Measurements from ENCODE around the gene SMIM14. TPM values are rescaled to one million over a fixed set of nuclear protein-coding genes. Genes with fewer than 3 reads are reported as not detected.
"Not testable (repeated sequence)": the region's sequence is repeated elsewhere in the genome, so short reads cannot be mapped to it uniquely, and the experiment has no call there.

Gene SMIM14
- 10 to 100 TPM; 25.6 to 49.2 (median 36.4) TPM for total RNA-seq

DNA sequence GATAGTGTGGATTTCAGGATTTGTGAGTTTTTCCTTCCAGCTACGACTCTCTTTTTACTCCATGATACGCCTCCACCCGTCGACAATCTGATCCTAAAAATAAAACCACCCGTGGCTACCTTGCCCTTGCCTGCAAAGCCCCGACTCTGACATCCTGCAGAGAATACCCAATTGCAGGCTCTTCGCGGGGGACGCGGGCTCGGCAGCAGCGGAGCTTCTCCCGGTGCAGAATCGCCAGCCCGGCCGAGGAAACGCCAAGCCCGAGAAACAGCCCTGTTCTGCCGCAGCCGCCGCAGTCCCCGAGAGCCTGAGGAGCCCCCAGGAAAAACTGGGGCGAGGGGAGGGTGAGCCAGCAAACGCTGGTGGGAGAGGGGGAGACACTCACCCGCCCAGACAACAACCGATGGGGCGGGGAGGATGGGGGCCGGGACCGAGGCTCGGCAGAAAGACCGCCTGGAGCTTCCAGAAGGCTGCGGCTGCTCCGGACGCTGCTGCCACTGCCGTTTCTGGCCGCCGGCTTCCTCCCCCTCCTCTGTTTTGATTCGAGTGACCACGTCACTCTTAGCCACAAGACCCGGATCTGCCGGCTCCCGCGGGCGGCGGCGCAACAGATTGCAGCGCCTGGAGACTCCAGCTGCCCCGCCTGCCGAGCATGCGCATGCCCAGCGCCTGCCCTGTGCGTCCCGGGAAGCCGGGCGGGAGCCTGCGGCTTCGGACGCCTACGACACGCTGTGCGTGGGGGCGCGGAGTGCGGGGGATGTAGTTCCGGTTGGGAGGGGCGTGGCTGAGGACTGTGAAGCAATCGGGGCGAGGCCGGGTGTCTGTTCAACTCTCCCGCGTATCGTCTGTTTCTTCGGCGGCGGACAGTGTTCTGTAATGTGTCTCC is at the start of gene SMIM14:
SMIM14 (minus strand) TSS at position 512 of the 886 bp plus-strand sequence. CDS start 33,720 bp downstream, outside the sequence.
- TF ChIP-seq, protein P1, sequence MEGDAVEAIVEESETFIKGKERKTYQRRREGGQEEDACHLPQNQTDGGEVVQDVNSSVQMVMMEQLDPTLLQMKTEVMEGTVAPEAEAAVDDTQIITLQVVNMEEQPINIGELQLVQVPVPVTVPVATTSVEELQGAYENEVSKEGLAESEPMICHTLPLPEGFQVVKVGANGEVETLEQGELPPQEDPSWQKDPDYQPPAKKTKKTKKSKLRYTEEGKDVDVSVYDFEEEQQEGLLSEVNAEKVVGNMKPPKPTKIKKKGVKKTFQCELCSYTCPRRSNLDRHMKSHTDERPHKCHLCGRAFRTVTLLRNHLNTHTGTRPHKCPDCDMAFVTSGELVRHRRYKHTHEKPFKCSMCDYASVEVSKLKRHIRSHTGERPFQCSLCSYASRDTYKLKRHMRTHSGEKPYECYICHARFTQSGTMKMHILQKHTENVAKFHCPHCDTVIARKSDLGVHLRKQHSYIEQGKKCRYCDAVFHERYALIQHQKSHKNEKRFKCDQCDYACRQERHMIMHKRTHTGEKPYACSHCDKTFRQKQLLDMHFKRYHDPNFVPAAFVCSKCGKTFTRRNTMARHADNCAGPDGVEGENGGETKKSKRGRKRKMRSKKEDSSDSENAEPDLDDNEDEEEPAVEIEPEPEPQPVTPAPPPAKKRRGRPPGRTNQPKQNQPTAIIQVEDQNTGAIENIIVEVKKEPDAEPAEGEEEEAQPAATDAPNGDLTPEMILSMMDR (IDR thresholded peaks at IDR 0.05) = no peak
- peak in 1 of 2 donors; percentile 86 for TF ChIP-seq POLR2A (IDR thresholded peaks at IDR 0.05)
- peak; percentile 96 to 99 for DNase-seq (ENCODE audit: low spot score in 2 of 2)
- intact Hi-C loops (cut with DNase I; ENCODE audit: low total_unique reads) = loop anchor here (10.0 kb wide), 1 partner anchor 114 kb away; the partner anchor contains the start of gene UGDH
- WGBS, 2 donors = 0 to 1% methylated on average over 32 to 40 of the region's 75 CpGs
- H3K4me3 ChIP-seq (ENCODE audit: low read depth, poor library complexity, severe bottlenecking) = peak within 1 kb of the TSS; percentile 99

DNA sequence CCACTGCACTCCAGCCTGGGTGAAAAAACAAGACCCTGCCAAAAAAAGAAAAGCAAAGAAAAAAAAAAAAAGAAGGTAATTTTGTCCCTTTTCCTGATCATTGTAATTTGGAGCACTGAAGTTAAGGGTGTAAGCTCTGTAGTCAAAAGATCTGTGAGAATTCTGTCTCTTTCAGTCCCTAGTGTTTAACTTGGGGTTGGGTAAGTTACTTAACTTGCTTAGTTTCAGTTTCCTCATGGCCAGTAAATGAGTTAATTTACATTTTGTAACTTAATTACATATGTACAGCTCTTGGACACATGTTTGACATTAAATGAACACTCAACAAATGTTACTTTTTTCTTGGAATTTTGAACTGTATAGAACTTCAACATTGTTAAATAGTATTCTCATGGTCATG is 48.3 kb upstream of the SMIM14 start:
- TF ChIP-seq POLR2A (IDR thresholded peaks at IDR 0.05) = no peak
- TF ChIP-seq, protein P1 (IDR thresholded peaks at IDR 0.05) = no peak
- no peak overlapping the region for H3K4me3 ChIP-seq (ENCODE audit: low read depth, poor library complexity, severe bottlenecking)

DNA sequence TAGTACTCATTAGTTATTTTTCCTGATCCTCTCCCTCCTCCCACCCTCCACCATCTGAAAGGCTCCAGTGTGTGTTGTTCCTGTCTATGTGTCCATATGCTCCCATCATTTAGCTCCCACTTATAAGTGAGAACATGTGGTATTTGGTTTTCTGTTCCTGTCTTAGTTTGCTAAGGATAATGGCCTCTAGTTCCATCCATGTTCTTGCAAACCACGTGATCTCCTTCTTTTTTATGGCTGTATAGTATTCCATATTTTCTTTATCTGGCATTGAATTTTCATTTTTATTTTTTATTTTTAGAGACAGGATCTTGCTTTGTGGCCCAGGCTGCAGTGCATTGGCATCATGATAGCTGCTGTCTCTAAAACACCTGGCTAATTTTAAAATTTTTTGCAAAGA is 47.3 kb upstream of the SMIM14 start:
- no peak for DNase-seq (ENCODE audit: low spot score in 2 of 2)
- 0 to 38% methylated on average over 1 of the region's 1 CpG for WGBS, 2 donors
- no peak for TF ChIP-seq POLR2A (IDR thresholded peaks at IDR 0.05)
- TF ChIP-seq, protein P1 (IDR thresholded peaks at IDR 0.05) = no peak
- intact Hi-C loops (cut with DNase I; ENCODE audit: low total_unique reads) = no loop called here
- H3K4me3 ChIP-seq (ENCODE audit: low read depth, poor library complexity, severe bottlenecking) = no peak overlapping the region

More for the DNA sequence above, 48.3 kb upstream of the SMIM14 start:
- intact Hi-C loops (cut with DNase I; ENCODE audit: low total_unique reads) = no loop called here
- no peak for DNase-seq (ENCODE audit: low spot score in 2 of 2)

DNA sequence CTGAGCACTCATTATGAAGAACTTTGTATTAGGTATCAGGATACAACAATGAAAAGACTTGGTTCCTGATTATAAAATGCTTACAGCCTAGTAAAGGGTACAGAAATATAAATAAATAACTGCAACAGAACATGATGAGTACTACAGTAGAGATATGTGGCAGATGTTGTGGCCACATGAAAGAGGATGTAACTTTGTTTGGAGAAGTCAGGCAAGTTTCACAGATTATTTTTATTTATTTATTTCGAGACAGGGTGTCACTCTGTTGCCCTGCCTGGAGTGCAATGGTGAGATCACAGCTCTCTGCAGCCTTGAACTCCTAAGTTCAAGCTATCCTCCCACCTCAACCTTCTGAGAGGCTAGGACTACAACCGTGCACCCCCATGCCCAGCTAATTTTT is 43.5 kb upstream of the SMIM14 start:
- DNase-seq (ENCODE audit: low spot score in 2 of 2) = no peak
- TF ChIP-seq, protein P1 (IDR thresholded peaks at IDR 0.05) = no peak
- TF ChIP-seq POLR2A (IDR thresholded peaks at IDR 0.05) = no peak
- no peak overlapping the region for H3K4me3 ChIP-seq (ENCODE audit: low read depth, poor library complexity, severe bottlenecking)
- WGBS, 2 donors = 77 to 79% methylated on average over 2 of the region's 2 CpGs
- intact Hi-C loops (cut with DNase I; ENCODE audit: low total_unique reads) = no loop called here

DNA sequence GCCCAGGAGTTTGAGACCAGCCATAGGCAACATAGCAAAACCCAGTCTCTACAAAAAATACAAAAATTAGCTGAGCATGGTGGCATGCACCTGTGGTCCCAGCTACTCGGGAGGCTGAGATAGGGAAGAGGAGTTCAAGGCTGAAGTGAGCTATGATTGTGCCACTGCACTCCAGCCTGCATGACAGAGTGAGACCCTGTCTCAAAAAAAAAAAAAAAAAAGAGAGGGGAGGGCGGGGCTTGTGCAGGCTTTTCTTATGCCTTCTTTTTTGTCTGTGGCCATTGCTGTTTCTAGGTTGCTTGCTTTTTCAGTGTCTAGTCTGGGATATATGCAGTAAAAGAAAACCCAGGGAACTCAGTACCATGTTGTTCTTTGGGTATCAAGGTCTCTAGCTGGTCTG is 42.3 kb upstream of the SMIM14 start:
- H3K4me3 ChIP-seq (ENCODE audit: low read depth, poor library complexity, severe bottlenecking); DNase-seq (ENCODE audit: low spot score in 2 of 2); intact Hi-C loops (cut with DNase I; ENCODE audit: low total_unique reads): not testable (repeated sequence)
- 77 to 96% methylated on average over 2 of the region's 2 CpGs for WGBS, 2 donors

DNA sequence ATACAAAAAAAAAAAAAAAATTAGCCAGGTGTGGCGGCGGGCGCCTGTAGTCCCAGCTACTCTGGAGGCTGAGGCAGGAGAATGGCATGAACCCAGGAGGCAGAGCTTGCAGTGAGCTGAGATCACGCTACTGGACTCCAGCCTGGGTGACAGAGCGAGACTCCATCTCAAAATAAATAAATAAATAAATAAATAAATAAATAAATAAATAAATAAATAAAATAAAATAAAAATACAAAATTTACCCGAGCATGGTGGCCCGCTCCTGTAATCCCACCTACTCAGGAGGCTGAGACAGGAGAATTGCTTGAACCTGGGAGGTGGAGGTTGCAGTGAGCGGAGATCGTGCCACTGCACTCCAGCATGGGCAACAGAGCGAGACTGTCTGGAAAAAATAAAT is 37.0 kb upstream of the SMIM14 start:
- H3K4me3 ChIP-seq (ENCODE audit: low read depth, poor library complexity, severe bottlenecking); DNase-seq (ENCODE audit: low spot score in 2 of 2); intact Hi-C loops (cut with DNase I; ENCODE audit: low total_unique reads): not testable (repeated sequence)
- 96 to 97% methylated on average over 10 of the region's 10 CpGs for WGBS, 2 donors

DNA sequence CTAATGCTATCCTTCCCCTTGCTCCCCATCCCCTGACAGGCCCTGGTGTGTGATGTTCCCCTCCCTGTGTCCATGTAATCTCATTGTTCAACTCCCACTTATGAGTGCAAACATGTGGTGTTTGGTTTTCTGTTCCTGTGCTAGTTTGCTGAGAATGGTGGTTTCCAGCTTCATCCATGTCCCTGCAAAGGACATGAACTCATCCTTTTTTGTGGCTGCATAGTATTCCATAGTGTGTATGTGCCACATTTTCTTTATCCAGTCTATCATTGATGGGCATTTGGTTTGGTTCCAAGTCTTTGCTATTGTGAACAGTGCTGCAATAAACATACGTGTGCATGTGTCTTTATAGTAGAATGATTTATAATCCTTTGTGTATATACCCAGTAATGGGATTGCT is 31.6 kb upstream of the SMIM14 start:
- intact Hi-C loops (cut with DNase I; ENCODE audit: low total_unique reads); DNase-seq (ENCODE audit: low spot score in 2 of 2); H3K4me3 ChIP-seq (ENCODE audit: low read depth, poor library complexity, severe bottlenecking): not testable (repeated sequence)
- WGBS, 2 donors = 79 to 80% methylated on average over 1 of the region's 1 CpG

Measured in lower leg skin (tissue), 4 donors.